ENCODE data around the gene SMAD9.
"Not testable (repeated sequence)": the region's sequence is repeated elsewhere in the genome, so short reads cannot be mapped to it uniquely, and the experiment has no call there.

Gene SMAD9

DNA sequence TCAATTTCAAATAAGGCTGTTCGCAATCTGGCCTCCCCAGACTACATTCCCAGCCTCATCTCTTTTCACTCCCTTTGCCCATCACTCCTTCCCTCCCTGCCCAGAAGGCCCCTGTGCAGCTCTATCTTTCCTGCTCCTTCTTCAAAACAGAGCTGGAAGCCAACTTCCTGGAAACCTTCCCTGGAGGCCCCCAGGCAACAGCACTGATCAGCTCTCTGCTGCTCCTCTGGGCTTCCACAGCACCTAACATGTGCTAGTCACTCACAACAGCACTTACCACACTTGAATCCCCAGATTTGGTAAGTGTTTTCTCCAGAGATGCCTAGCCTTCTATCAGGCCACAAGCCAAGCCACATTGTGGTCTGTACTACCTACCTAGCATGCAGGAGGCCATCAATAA, 9.5 kb downstream of the SMAD9 start:
- ATAC-seq: no peak

DNA sequence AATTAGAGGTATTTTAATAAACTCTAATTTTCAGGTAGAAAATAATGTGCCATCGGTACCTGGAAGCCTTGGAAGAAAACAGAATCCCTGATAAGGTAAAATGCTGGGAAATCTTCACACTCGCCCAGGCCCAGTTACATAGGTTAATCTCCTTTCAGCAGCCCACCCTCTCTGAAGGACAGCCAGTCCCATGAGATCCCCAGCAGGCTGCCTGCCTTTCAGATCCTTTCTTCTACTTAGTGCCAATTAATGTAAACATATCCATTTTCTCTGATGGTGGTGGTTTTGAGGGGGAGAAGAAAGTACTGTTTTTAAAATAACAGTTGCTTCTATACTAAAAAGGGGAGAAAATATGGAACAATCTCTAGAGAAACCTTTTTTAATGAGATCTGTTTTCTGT, 12.2 kb downstream of the SMAD9 start:
- ATAC-seq: no peak

DNA sequence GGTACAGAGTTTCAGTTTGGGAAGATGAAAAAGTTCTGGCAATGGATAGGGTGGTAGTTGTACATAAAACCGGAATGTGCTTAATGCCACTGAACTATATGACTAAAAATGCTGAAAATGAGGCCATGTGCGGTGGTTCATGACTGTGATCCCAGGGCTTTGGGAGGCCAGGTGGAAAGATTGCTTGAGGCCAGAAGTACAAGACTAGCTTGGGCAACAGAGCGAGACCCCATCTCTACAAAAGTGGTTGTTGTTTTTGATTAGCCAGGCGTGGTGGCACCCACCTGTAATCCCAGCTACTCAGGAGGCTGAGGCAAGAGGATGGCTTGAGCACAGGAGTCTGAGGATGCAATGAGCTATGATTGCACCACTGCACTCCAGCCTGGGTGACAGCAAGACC, 12.8 kb downstream of the SMAD9 start:
- no peak for ATAC-seq

DNA sequence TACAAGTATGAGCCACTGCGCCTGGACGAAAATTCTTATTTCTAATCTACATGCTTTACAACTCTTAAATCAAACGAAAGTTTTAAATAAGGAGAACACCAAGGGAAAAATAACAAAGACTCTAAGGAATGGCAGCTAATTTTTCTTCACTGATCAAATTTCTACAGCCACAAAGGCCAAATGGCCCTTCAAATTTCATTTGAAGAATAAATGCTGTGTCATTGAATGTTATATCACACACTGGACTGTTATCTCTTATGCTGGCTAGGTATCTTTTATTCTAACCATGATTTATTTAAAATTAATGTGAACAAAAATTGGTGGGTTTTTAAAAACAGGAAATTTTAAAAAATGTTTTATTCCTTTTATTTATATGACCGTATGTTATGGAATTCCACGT, 14.1 kb downstream of the SMAD9 start:
- no peak for ATAC-seq

DNA sequence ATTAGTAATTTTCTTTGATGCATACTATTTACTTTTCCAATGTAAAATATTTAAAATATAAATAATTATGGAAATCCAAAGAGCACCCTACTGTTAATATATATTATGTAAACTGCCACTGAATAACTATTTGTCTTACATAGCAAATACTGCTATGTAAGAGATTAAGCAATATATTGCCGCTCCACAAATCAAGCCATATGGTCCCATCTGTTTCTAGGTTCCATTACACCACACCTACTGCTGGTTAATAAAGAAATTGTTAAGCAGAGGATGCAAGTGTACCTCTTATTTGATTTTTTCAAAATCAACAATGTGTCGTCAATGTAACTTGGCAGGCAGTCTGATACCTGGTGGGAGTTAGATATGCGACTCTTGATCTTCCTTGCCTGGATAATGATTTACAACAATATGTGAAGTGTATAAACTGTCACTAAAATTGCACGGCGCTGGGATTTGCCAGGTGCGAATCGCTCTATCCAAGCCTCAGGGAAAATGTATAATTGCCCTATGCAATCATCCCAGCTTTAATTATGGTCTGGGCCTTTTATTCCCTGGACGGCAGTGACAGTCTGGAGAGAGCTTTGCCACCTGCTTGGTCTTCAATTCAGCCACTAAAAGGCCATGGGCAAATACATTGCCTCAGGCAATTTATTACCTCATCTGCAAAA, 16.0 kb downstream of the SMAD9 start:
- ATAC-seq: no peak

DNA sequence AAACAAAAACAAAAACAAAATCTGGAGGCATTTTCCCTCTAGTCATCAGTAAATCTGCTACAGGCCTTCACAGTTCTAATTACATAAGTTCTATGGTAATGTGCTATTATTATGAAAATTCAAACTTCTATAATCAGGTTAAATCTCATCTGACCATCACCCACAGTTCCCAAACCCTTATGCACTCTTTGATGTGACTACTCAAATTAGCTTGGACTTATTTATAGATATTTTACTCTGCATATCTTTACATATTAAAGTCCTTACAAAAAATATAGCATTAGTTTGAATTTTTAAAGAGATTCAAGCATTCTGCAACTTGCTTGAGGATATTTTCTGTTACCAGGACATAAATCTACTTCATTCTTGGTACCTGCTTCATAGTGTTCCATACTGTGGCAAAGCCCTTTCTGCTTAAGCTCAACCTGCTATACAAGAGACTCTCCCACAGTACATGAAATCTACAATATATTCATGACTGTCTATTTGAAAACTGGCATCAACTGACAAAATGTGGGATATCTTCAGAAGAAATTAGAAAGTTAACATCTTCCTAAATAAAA, 22.9 kb downstream of the SMAD9 start:
- no peak for ATAC-seq

DNA sequence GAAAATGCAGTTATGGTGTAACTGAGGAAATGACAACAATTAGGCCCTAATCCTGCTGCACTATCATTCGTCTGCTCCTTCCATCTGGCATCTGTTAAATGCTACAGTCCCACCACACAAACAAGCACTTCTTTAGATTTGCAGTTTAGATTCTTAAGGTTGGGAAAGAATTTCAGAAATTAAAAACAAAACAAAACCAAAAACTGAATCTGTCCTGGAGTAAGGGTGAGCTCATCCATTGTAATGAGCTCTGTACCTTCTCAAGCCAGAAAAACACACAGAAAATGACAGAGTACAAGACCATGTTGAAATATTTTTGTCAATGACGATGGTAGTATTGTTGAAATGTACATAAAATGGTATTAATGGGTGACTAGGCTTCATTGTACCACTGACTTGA, 28.3 kb downstream of the SMAD9 start:
- no peak for ATAC-seq

DNA sequence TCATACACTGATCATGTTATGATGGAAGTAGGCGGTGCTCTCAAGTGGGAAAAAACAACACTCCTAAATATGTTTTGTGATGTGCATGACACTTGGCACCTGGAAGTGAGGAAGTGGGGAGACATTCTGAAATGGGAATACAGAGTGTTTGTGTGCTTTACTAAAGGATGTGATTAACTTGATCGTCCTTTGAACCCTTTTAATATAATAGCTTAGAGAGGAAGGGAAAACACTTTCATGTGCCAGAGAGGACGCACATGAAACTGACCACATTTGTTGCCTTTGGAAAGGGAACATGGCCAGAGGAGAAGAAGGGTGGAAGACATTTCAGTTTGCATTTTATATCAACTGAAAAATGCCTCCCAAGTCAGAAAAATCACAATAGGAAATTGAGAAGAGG, 31.4 kb downstream of the SMAD9 start:
- ATAC-seq: no peak

DNA sequence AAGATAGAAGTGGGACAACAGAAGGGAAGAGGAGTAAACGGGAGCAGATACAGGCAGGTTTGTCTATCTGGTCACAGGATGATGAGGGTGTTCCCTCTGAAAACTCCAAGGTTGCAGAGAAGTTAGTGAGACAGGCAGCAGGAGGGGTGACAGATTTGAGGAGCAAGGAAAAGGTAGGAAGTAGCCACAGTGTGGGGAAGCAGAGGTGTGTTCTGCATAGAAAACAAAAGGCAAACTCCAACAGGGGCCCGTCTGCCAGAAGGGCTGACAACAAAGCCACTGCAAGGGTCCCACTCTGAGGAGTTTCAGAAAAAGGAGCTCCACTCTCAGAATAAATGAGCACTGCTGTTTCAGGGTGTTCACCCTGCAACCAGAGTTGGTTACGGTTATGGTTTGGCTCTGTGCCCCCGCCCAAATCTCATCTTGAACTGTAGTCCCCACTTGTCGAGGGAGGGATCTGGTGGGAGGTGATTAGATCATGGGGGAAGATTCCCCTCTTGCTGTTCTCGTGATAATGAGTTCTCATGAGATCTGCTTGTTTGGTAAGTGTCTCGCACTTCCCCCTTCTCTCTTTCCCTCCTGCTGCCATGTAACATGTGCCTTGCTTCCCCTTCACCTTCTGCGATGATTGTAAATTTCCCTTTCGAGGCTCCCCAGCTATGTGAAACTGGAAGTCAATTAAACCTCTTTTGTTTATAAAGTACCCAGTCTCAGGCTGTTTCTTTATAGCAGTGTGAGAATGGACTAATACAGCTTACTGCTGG, 32.1 kb downstream of the SMAD9 start:
- no peak for ATAC-seq

DNA sequence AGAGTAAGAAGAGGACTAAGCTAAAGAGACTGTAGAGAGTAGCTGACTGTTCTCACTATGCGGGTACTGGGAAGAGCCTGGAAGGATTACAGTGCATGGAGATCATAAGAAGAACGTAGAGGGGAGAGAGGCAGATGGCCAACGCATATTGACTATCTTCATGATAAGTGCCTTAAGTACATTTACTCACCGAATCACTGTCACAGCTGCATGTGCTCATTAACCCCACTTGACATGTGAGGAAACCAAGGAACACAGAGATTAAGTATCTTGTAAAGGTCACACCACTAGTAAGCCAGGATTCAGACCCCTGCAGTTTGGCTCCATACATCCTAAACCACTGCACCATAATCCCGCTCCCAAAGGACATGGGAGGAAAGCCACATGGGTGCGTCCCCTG, 34.1 kb downstream of the SMAD9 start:
- ATAC-seq: no peak

DNA sequence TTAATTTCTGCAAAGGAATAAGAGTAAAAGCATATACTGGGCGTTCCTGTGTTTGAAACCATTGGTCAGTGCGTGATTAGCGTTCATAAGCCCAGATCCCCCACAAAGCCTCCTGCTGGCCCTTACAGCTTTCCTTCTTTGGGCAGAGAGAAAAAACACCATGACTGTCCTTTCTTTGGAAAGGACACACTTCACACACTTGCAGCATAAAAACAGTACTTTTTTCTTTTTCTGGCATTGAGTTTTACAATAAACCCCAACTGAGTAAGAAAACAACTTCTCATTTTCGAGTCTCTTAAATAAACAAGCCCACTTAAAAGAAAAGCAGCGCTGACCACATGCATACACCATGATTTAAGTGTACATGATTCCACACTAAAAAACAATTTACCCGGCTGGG, 35.8 kb downstream of the SMAD9 start:
- ATAC-seq: no peak

DNA sequence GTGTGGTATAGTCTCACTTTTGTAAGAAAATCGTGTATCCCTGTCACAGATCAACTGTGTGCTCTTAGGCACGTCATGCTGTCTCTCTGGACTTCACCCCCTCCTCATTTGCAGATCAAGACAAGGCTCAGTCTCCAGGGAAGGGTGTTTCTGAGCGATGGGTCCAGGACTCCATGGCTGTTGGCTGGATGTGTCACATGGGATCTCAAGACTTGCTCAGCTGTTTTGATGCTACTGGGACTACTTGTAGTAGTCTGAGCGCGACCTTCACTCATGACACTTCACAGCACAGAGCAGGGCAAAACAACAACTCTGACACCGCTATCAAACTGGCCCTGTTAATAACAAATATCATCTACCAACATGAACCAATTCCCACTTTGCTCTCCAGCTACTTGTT, 36.2 kb downstream of the SMAD9 start:
- ATAC-seq: no peak

DNA sequence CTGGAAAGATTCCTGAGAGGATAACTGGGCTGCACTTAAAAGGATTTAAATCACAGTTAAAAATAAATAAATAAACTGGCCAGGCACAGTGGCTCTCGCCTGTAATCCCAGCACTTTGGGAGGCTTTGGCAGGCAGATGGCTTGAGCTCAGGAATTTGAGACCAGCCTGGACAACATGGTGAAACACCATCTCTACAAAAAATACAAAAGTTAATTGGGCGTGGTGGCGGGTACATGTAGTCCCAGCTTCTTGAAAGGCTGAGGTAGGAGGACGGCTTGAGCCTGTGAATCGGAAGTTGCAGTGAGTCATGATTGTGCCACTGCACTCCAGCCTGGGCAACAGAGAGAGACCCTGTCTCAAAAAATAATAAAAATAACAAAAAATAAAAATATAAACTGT, 36.6 kb downstream of the SMAD9 start:
- not testable (repeated sequence) for ATAC-seq

DNA sequence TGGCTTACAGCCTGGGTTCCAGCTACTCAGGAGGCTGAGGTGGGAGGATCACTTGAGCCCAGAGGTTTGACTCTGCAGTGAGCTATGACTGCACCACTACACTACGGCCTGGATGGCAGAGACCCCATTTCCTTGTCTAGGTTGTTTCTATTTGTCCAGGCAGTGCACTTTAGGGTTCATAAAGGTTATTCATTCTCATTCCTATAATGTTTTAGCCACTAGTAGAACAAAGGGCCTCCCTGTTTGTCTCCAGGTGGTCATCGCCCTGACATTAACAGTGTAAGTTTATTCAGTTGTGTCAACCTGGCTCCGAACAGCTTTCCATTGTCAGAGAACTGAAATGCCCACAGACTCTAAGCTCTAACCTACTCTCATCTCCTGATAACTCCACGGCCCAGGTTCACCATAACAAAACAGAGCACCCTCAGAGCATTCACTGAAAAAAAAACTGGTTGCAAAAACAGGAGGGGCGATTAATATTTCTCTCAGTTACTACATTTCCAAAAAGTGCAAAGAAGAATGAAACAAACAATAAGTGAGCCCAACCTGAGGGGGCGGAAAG, 37.1 kb downstream of the SMAD9 start:
- ATAC-seq: no peak

DNA sequence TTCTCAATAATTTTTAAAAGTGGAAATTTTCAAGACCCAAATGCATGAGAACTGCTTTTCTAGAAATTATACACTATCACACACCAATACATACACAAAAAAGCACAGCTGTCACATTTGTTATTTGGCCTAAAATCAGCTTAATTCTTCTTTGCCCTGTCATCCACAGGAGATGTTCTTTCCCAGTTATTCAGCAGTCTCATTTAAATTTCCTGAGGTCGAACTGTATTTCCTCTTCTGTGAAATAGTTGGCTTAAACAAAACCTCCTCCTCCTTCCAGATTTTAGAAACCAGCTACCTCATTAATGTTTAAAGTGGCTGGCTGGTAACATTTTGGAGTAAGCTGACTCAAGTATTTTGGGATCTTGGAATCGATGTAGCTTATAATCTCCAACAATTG, 39.1 kb downstream of the SMAD9 start:
- ATAC-seq: no peak

DNA sequence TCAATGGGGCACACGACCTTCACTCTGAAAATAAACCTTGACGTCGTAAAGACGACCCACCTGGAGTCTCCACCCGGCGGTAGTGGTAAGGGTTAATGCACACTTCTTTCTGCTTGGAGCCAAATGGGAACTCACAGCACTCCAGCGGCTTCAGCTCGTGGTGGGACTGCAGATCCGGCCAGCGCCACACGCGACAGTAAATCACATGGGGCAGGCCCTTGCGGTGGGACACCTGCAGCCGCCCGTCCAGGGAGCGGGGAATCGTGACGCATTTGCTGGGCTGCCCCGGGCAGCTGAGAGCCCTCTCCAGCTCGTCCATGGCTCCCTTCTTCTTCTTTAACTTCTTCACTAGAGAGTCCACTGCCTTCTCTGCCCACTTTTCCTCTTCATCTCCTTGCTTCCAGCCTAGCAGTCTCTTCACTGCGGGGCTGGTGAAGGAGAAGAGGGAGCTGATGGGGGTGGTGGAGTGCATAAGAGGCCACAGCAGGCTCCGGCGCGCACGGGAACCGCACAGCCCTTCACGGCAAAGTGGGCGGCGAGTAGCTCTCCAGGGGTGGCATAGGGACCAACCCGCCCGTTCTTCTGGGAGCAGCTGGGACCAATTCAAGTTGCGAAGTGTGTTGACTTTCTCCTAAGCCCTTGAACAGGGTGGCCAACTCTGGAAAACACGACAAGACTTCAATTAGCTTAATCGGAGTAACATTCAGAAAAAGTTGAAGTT, 40.7 kb downstream of the SMAD9 start:
- ATAC-seq: no peak

DNA sequence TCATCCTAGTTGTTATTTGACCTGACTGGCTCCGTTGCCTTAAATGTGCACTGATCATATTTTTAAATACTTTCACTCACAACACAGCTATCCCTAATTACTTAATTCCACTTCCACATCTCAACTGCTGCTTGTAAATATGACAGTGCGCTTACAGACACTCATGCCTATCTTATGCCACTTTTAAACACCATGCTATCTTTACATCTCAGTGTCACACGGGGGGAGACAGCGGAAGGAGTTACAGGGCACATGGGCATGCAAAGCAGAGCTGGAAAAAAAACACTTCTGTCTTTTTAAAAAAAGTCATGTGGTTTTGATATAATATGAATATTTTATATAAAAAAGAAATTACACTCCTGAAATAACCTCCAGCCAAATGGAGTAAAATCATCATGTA, 44.1 kb downstream of the SMAD9 start:
- ATAC-seq: no peak

DNA sequence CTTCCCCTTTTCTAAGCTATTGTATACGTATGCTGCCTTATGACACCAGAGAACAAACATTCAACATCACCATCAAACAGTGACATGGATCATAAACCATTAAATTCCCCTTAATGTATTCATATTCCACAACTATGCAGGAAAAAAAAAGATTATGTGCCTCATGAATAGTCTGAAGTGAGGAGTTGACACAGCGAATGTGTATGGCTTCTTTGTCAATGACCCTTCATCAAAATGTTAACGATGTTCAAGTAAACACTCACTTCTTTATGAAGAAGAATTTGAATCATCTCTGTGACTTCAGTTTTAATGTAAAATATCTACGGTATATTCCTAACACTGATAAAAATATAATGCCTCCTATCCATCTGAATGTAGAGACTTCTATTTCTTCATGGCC, 44.6 kb downstream of the SMAD9 start:
- ATAC-seq: no peak

DNA sequence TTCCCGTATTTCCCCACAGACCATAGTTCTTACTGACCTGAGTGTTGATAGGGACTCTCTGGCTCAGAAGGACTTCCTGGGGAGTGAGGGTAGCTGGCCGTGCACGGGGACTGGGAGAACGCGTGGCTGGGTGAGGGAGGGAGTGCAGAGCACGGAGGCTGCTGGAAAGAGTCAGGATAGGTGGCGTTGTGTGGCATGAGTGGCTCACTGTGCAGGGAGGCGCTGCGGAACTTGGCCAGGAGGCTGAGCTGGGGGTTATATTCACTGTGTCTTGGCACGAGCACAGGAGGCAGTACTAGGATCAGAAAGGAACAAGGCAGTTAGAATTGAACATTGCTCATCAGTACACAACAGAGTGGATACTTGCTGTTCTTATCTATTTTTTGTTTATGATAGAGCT, 47.4 kb downstream of the SMAD9 start:
- no peak for ATAC-seq

DNA sequence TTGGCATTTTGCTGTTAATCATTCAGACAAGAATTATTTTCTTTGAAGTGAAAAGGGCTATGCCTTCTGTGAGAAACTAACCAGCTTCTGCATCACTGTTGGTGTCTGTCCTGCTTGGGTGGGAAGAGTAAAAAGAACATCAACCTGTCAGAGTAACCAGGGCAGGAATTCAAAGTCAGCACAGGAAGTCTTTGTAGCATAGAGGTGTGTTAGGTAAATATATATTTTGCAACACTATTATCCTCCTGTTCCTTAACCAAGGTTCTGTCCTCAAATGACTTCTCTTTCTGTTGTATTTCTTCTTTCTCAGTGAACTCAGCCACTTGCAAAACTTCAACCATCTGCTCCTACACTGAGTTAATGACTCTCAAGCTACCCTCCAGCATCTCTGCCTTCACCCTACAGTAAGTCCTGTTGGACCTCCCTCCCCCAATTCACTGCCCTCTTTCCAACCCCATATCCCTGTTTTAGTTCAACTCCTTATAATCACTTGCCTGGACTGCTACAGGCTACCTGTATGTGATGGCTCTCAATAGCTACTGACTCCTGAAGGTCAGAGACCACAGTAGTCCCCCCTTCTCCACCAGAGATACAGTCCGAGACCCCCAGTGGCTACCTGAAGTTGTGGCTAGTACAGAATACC, 49.9 kb downstream of the SMAD9 start:
- no peak for ATAC-seq

DNA sequence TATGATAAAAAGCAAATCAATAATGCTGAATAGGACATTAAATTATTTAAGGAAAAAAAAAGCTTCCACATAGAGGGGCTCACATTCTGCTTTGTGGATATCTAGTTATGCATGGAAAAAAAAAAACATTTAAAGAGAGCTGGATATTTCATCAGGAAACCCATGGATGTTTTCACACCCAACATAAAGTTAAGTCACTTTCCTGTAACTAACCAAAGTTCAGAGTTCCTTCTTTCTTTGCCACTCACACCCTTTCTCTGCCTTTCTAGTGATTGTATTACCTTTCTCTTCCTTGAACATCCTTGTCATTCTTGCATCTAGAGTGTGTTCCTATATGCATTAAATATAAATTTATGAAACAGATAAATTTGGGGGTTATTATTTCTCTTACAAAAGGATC, 53.8 kb downstream of the SMAD9 start:
- no peak for ATAC-seq

DNA sequence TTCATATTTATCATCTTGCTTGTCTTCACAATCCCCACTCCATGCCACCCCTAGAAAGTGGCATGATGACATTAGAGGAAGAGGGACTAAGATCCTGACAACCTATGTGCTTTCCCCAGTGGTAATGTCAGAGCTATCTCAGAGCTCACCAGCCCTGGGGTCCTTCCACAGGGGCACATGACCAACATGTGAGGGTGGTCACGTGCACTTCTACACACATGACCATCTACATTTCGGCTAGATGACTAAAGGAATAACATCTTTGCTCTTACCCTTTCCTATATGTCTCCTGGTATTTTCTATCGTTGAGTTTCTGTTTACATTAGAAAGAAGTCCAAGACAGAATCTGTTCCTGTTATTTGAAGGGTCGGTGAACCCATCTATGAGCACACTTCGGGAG, 54.8 kb downstream of the SMAD9 start:
- no peak for ATAC-seq

DNA sequence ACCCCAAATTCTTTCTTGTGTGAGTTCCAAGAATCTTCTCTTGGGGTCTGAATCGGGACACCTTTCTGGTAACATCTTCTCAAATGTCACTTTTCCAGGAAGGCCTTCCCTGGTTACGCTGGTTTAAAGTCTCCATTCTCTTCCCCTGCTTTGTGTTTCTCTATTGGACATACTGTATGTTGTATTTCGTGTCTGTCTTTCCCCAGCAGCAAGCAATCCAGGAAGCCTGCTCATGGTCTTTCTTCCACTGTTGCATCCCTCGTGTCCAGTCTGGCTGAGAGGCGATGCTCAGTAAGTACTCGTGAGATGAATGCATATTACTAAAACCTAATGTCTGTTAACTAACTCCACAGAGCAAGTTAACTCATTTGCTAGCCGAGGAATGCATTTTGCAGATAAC, 57.3 kb downstream of the SMAD9 start:
- no peak for ATAC-seq
